IMR-90 (cell line): ENCODE results near the gene RBBP8NL. TPM values are rescaled to one million over a fixed set of nuclear protein-coding genes. Genes with fewer than 3 reads are reported as not detected.

ENCODE experiments used
- ATAC-seq: fragments of 200-7000 bp; cut with Tn5 transposase; 2 replicates; pipeline ENCODE4 v1.9.1; 2020; ENCODE audit warnings: low read depth, mild to moderate bottlenecking, moderate library complexity
- BruUV-seq: library from RNA; stranded (reverse); fragments of 400-500 nt; replicated peaks from 2 replicates; lab custom pipeline; 2021; lab: Mats Ljungman, UMichigan
- CTCF ChIA-PET: fragments of 300-600 bp; formaldehyde crosslinking; extraction: SDS; loops from one replicate; lab custom pipeline; 2021; ENCODE audit warnings: antibody characterized with exemption; lab: Yijun Ruan, JAX
- POLR2A ChIA-PET: fragments of 300-600 bp; sonication (Branson Sonifier 250); formaldehyde crosslinking; loops from one replicate; lab custom pipeline; 2022; ENCODE audit warnings: antibody characterized with exemption; ENCODE audit not compliant: unreplicated experiment; lab: Charles Lee
- DNase-seq: peaks from one replicate; pipeline ENCODE4 v3.0.0; 2013
- H2AFZ ChIP-seq: replicated peaks from 2 replicates; pipeline ENCODE3; 2013; ENCODE audit warnings: low read length, mild to moderate bottlenecking; ENCODE audit not compliant: poor library complexity
- H2AK5ac ChIP-seq: 2 replicates; pipeline ENCODE4 v1.6.1; 2013; ENCODE audit warnings: low read depth, low read length, inconsistent platforms
- H2AK9ac ChIP-seq: replicated peaks from 2 replicates; pipeline ENCODE3; 2013; ENCODE audit warnings: mild to moderate bottlenecking, low read depth, low read length, moderate library complexity; ENCODE audit not compliant: poor library complexity
- H2BK120ac ChIP-seq: 2 replicates; pipeline ENCODE4 v1.6.1; 2013; ENCODE audit warnings: low read depth, low read length, inconsistent platforms
- H2BK15ac ChIP-seq: 3 replicates; pipeline ENCODE4 v1.6.1; 2013; ENCODE audit warnings: low read depth, low read length, inconsistent platforms
- H2BK20ac ChIP-seq: 2 replicates; pipeline ENCODE4 v1.6.1; 2013; ENCODE audit warnings: low read depth, mild to moderate bottlenecking, inconsistent platforms, low read length, moderate library complexity
- H2BK5ac ChIP-seq: 2 replicates; pipeline ENCODE4 v1.6.1; 2013; ENCODE audit warnings: mild to moderate bottlenecking, low read depth, low read length, inconsistent platforms; ENCODE audit not compliant: poor library complexity, severe bottlenecking
- H3K14ac ChIP-seq: replicated peaks from 2 replicates; pipeline ENCODE4 v1.6.1; 2013; ENCODE audit warnings: low read depth, low read length, inconsistent platforms
- H3K18ac ChIP-seq: 2 replicates; pipeline ENCODE4 v1.6.1; 2013; ENCODE audit warnings: low read depth, low read length, control low read depth
- H3K23ac ChIP-seq: 2 replicates; pipeline ENCODE4 v1.6.1; 2013; ENCODE audit warnings: low read depth, low read length, inconsistent platforms
- H3K27ac ChIP-seq: 2 replicates; pipeline ENCODE4 v1.5.1; 2013; ENCODE audit warnings: mild to moderate bottlenecking, control low read depth, low read length; ENCODE audit not compliant: insufficient read depth
- H3K27me3 ChIP-seq: 2 replicates; pipeline ENCODE4 v1.6.1; 2013; ENCODE audit warnings: low read length; ENCODE audit not compliant: control insufficient read depth, insufficient read depth
- H3K36me3 ChIP-seq: 2 replicates; pipeline ENCODE4 v1.6.1; 2013; ENCODE audit warnings: low read length, mixed read lengths; ENCODE audit not compliant: control insufficient read depth, insufficient read depth
- H3K4ac ChIP-seq: 2 replicates; pipeline ENCODE4 v1.6.1; 2013; ENCODE audit warnings: low read depth, low read length, inconsistent platforms
- H3K4me1 ChIP-seq: 2 replicates; pipeline ENCODE4 v1.6.1; 2013; ENCODE audit warnings: low read length, mixed read lengths; ENCODE audit not compliant: control insufficient read depth, insufficient read depth
- H3K4me2 ChIP-seq: 2 replicates; pipeline ENCODE4 v1.6.1; 2013; ENCODE audit warnings: low read depth, mild to moderate bottlenecking, control low read depth, low read length, moderate library complexity
- H3K4me3 ChIP-seq: 2 replicates; pipeline ENCODE4 v1.5.1; 2013; ENCODE audit warnings: low read depth, mild to moderate bottlenecking, control low read depth, low read length, moderate library complexity; ENCODE audit not compliant: insufficient read depth
- H3K56ac ChIP-seq: 2 replicates; pipeline ENCODE4 v1.6.1; 2013; ENCODE audit warnings: low read length, inconsistent platforms; ENCODE audit not compliant: insufficient read depth; ENCODE audit errors: extremely low read depth
- H3K79me1 ChIP-seq, 2 experiments: 2 replicates each; pipeline ENCODE4 v1.6.1; 2013; ENCODE audit warnings: low read length in 2 of 2, inconsistent platforms in 1 of 2, low read depth in 1 of 2
- H3K9ac ChIP-seq: 2 replicates; pipeline ENCODE4 v1.6.1; 2013; ENCODE audit warnings: low read depth, low read length, control low read depth
- H3K9me1 ChIP-seq: 2 replicates; pipeline ENCODE4 v1.6.1; 2013; ENCODE audit warnings: low read length, inconsistent platforms; ENCODE audit not compliant: insufficient read depth
- H3K9me3 ChIP-seq: 2 replicates; pipeline ENCODE4 v1.6.1; 2013; ENCODE audit warnings: low read length; ENCODE audit not compliant: control insufficient read depth, insufficient read depth
- H4K20me1 ChIP-seq: 2 replicates; pipeline ENCODE4 v1.6.1; 2013; ENCODE audit warnings: low read length, inconsistent platforms; ENCODE audit not compliant: insufficient read depth
- H4K5ac ChIP-seq: 2 replicates; pipeline ENCODE4 v1.6.1; 2013; ENCODE audit warnings: mild to moderate bottlenecking, low read depth, low read length, control low read depth
- H4K8ac ChIP-seq, 2 experiments: 2 replicates each; pipeline ENCODE4 v1.6.1; 2013; ENCODE audit warnings: low read depth in 2 of 2, low read length in 2 of 2, control low read depth in 1 of 2, inconsistent platforms in 1 of 2
- H4K91ac ChIP-seq: 2 replicates; pipeline ENCODE4 v1.6.1; 2013; ENCODE audit warnings: low read depth, low read length, inconsistent platforms; ENCODE audit not compliant: insufficient read depth
- FOS ChIP-seq: fragments of 150-350 bp; IDR thresholded peaks from 2 replicates; pipeline ENCODE4 v1.6.1; 2016; ENCODE audit warnings: low read depth, low read length
- MAZ ChIP-seq: IDR thresholded peaks from 2 replicates; pipeline ENCODE4 v1.6.1; 2012; ENCODE audit warnings: low read depth, mild to moderate bottlenecking, low read length, improper control_type of control experiment, moderate library complexity, borderline replicate concordance
- NFE2L2 ChIP-seq: fragments of 150-350 bp; IDR thresholded peaks from 2 replicates; pipeline ENCODE4 v1.6.1; 2016; ENCODE audit warnings: low read depth, mild to moderate bottlenecking, low read length
- POLR2A ChIP-seq: IDR thresholded peaks from 2 replicates; pipeline ENCODE4 v1.6.1; 2012; ENCODE audit warnings: mild to moderate bottlenecking, low read depth, low read length
- RAD21 ChIP-seq: IDR thresholded peaks from 2 replicates; pipeline ENCODE4 v1.6.1; 2012; ENCODE audit warnings: low read length, improper control_type of control experiment
- RCOR1 ChIP-seq: IDR thresholded peaks from 2 replicates; pipeline ENCODE4 v1.6.1; 2012; ENCODE audit warnings: mild to moderate bottlenecking, low read length, improper control_type of control experiment; ENCODE audit not compliant: insufficient replicate concordance
- RFX5 ChIP-seq: IDR thresholded peaks from 2 replicates; pipeline ENCODE4 v1.8.0; 2012; ENCODE audit warnings: low read depth, mild to moderate bottlenecking, low read length, moderate library complexity
- SMC3 ChIP-seq: fragments of 150-350 bp; IDR thresholded peaks from 2 replicates; pipeline ENCODE4 v1.6.1; 2016; ENCODE audit warnings: low read depth, mild to moderate bottlenecking, antibody characterized with exemption, low read length, moderate library complexity
- WGBS, 2 experiments: methylation state at CpG; one replicate each; pipeline versions ENCODE4 v1.1.5 to v1.1.7; 2013; ENCODE audit warnings: missing lambda C conversion rate in 2 of 2; ENCODE audit not compliant: insufficient read length in 1 of 2; ENCODE audit errors: extremely low coverage in 2 of 2; 5-methylcytosine and 5-hydroxymethylcytosine counted together
- dilution Hi-C: fragments of 300-500 bp; cut with HindIII; formaldehyde crosslinking; loops from one replicate; pipeline ENCODE4 v1.14.3; 2018; ENCODE audit warnings: low sequenced_read_pairs; ENCODE audit not compliant: unreplicated experiment
- in situ Hi-C: fragments of 300-500 bp; cut with MboI; formaldehyde crosslinking; loops from 3 replicates; pipeline ENCODE4 v1.14.3; 2019; ENCODE audit warnings: low sequenced_read_pairs, inconsistent platforms, mixed read lengths
- intact Hi-C: fragments of 100-400 bp; cut with micrococcal nuclease; formaldehyde crosslinking; loops from 2 replicates; pipeline ENCODE4 v1.10.0; 2022
- polyA plus RNA-seq, 3 experiments: library from polyadenylated mRNA; depleted of rRNA; stranded (reverse); fragments of >200 nt; gene quantifications; 2 replicates each; pipeline ENCODE4 v1.2.3, GENCODE V29; 2012; ENCODE audit warnings: low replicate concordance in 1 of 3
- total RNA-seq: library from RNA; depleted of rRNA; stranded (reverse); fragments of >200 nt; gene quantifications from 2 replicates; pipeline ENCODE4 v1.2.3, GENCODE V29; 2012
- TF ChIP-seq, protein P1 (sequence below): conservative IDR thresholded peaks from 2 replicates; pipeline ENCODE4 v1.5.1; 2012; ENCODE audit warnings: mild to moderate bottlenecking, low read depth, low read length, improper control_type of control experiment

RBBP8NL gene
- total and polyA plus RNA-seq, 2 of the 4 experiments (the other 2 are of a cell fraction): not detected

DNA sequence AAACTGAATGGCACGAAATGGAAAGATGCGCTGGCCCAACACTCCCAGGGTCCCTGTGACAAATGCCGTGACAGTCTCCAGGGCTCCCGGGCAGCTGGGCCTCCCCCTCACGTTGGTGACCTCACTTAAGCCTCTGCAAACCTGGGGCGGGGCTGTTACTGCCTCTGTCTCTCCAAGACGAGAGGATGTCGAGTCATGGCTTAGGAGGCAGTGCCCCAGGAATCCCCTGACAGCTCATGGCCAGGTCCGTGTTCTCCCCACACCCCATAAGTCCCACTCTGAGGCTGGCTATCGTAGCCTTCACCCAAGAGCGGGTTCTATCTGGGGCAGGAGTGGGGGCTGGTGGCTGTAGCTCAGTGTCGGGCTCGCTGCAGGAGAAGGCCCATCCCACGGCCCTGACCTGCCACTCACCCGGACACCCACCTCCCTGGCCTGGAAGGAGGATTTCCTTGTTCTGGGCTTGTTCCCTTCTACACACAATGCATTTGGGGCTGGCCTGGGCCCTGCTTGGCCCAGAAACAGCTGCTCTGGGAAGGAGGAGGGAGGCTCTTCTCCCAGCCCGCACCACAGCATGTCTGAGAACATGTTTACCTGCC, 46.0 kb downstream of the RBBP8NL start:
- BruUV-seq: no TSS peak
- H4K5ac ChIP-seq: no peak overlapping the region
- H2BK5ac ChIP-seq: peak overlapping the region; percentile 52
- 44% methylated on average over 5 of the region's 16 CpGs; no CpG with 5 or more reads in 1 of the 2 experiments for WGBS, 2 experiments
- H2AK9ac ChIP-seq: peak overlapping the region; percentile 86
- no peak overlapping the region for H3K14ac ChIP-seq
- TF ChIP-seq NFE2L2 (peak; percentile 72), FOS (no peak), RFX5 (no peak), SMC3 (no peak), RCOR1 (no peak), RAD21 (no peak), POLR2A (no peak), MAZ (0 out of 2 replicates have a peak, but pooled peaks have one; percentile 11)
- TF ChIP-seq, protein P1, sequence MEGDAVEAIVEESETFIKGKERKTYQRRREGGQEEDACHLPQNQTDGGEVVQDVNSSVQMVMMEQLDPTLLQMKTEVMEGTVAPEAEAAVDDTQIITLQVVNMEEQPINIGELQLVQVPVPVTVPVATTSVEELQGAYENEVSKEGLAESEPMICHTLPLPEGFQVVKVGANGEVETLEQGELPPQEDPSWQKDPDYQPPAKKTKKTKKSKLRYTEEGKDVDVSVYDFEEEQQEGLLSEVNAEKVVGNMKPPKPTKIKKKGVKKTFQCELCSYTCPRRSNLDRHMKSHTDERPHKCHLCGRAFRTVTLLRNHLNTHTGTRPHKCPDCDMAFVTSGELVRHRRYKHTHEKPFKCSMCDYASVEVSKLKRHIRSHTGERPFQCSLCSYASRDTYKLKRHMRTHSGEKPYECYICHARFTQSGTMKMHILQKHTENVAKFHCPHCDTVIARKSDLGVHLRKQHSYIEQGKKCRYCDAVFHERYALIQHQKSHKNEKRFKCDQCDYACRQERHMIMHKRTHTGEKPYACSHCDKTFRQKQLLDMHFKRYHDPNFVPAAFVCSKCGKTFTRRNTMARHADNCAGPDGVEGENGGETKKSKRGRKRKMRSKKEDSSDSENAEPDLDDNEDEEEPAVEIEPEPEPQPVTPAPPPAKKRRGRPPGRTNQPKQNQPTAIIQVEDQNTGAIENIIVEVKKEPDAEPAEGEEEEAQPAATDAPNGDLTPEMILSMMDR: no peak
- DNase-seq: peak; percentile 76
- CTCF ChIA-PET: no interaction called here
- dilution Hi-C loops: loop anchor here (25.0 kb wide), 1 partner anchor 94 kb away; no protein-coding TSS in a partner anchor
- no peaks in the 10 kb centered on the region for H3K27me3 ChIP-seq
- no peak overlapping the region for H3K4me2 ChIP-seq
- peak; percentile 13; the same call in 1 of the 2 replicates for ATAC-seq
- H2AFZ ChIP-seq: peak overlapping the region; percentile 17
- no peaks in the 10 kb centered on the region for H3K9me3 ChIP-seq
- H4K91ac ChIP-seq: no peak overlapping the region
- no peak overlapping the region for H3K56ac ChIP-seq
- no peak overlapping the region for H3K27ac ChIP-seq
- in situ Hi-C loops: loop anchor here (5.0 to 25.0 kb wide), 2 partner anchors 74 to 369 kb away; no protein-coding TSS in a partner anchor
- H3K79me1 ChIP-seq: peaks cover 9 to 45% of the 10 kb centered on the region in 2 experiments
- POLR2A ChIA-PET: no interaction called here
- no peak overlapping the region for H3K4me3 ChIP-seq
- intact Hi-C loops: loop anchor here (10.0 kb wide), 1 partner anchor 366 kb away; no protein-coding TSS in a partner anchor
- no peak overlapping the region for H2BK120ac ChIP-seq
- H4K8ac ChIP-seq: 0 out of 4 replicates have a peak overlapping the region, but pooled peaks of 1 of the 2 experiments have one; percentile 66
- no peak overlapping the region for H2BK15ac ChIP-seq
- no peak overlapping the region for H3K9ac ChIP-seq
- no peak overlapping the region for H2BK20ac ChIP-seq
- H3K9me1 ChIP-seq: peaks cover 12% of the 10 kb centered on the region
- H2AK5ac ChIP-seq: 0 out of 2 replicates have a peak overlapping the region, but pooled peaks have one; percentile 33
- peaks cover 13% of the 10 kb centered on the region for H4K20me1 ChIP-seq
- peak overlapping the region; percentile 9; the same call in 1 of the 2 replicates for H3K4ac ChIP-seq
- no peak overlapping the region for H3K18ac ChIP-seq
- H3K4me1 ChIP-seq: peaks cover 9% of the 10 kb centered on the region
- H3K23ac ChIP-seq: no peak overlapping the region
- peaks cover 6% of the 10 kb centered on the region for H3K36me3 ChIP-seq
